Neural cell (in vitro differentiated cells): ENCODE results near the gene ARMC12. TPM values are rescaled to one million over a fixed set of nuclear protein-coding genes. Genes with fewer than 3 reads are reported as not detected.

Experiments
- H2AFZ ChIP-seq: fragments of 200-600, 300-800 bp; sonication (generic), shearing (Covaris generic); 2 replicates; pipeline ENCODE4 v1.6.0; 2014; ENCODE audit warnings: low read depth, mild to moderate bottlenecking, antibody characterized with exemption, low read length, moderate library complexity
- H3F3A ChIP-seq: fragments of 200-600 bp; shearing (Covaris generic); 2 replicates; pipeline ENCODE4 v1.6.1; 2016; ENCODE audit warnings: mild to moderate bottlenecking, moderate library complexity, mixed read lengths, antibody characterized with exemption, low read length; ENCODE audit not compliant: insufficient read depth, poor library complexity, severe bottlenecking
- H3K27ac ChIP-seq: fragments of 200-600, 300-800 bp; sonication (generic), shearing (Covaris generic); 2 replicates; pipeline ENCODE4 v1.5.1; 2014; ENCODE audit warnings: mild to moderate bottlenecking, low read length, moderate library complexity
- H3K27me3 ChIP-seq: fragments of 300-800, 200-600 bp; sonication (generic), shearing (Covaris generic); 2 replicates; pipeline ENCODE4 v1.6.0; 2014; ENCODE audit warnings: mild to moderate bottlenecking, low read depth, low read length, moderate library complexity; ENCODE audit not compliant: insufficient read depth
- H3K36me3 ChIP-seq: fragments of 300-800, 200-600 bp; sonication (generic), shearing (Covaris generic); 2 replicates; pipeline ENCODE4 v1.5.1; 2014; ENCODE audit warnings: mild to moderate bottlenecking, antibody characterized with exemption, low read length, moderate library complexity; ENCODE audit not compliant: insufficient read depth
- H3K4me2 ChIP-seq: fragments of 300-800, 200-600 bp; sonication (generic), shearing (Covaris generic); 2 replicates; pipeline ENCODE4 v1.6.0; 2014; ENCODE audit warnings: mild to moderate bottlenecking, low read length
- H3K4me3 ChIP-seq: fragments of 300-800, 200-600 bp; sonication (generic), shearing (Covaris generic); 2 replicates; pipeline ENCODE4 v1.5.1; 2014; ENCODE audit warnings: mild to moderate bottlenecking, low read length, moderate library complexity
- H3K79me2 ChIP-seq: fragments of 200-600 bp; shearing (Covaris generic); replicated peaks from 2 replicates; pipeline ENCODE4 v1.6.0; 2014; ENCODE audit warnings: mild to moderate bottlenecking, low read length, moderate library complexity; ENCODE audit not compliant: insufficient read depth
- H3K9ac ChIP-seq: fragments of 300-800, 200-600 bp; sonication (generic), shearing (Covaris generic); 2 replicates; pipeline ENCODE4 v1.6.1; 2016; ENCODE audit warnings: mild to moderate bottlenecking, low read length, mixed read lengths
- H3K9me2 ChIP-seq: fragments of 200-600 bp; shearing (Covaris generic); 2 replicates; pipeline ENCODE4 v1.6.1; 2016; ENCODE audit warnings: mild to moderate bottlenecking, low read length, mixed read lengths; ENCODE audit not compliant: insufficient read depth
- H3K9me3 ChIP-seq: fragments of 200-600, 300-800 bp; sonication (generic), shearing (Covaris generic); 2 replicates; pipeline ENCODE4 v1.6.1; 2016; ENCODE audit warnings: mild to moderate bottlenecking, mixed run types, low read length, moderate library complexity, mixed read lengths
- H4K20me1 ChIP-seq: fragments of 200-600 bp; shearing (Covaris generic); 2 replicates; pipeline ENCODE4 v1.6.1; 2016; ENCODE audit warnings: mild to moderate bottlenecking, mixed run types; ENCODE audit not compliant: insufficient read depth
- EP300 ChIP-seq: fragments of 450-650 bp; conservative IDR thresholded peaks from 2 replicates; pipeline ENCODE4 v1.6.1; 2014; ENCODE audit warnings: antibody characterized with exemption, mild to moderate bottlenecking, moderate library complexity; ENCODE audit not compliant: poor library complexity, severe bottlenecking
- EZH2 ChIP-seq: fragments of 200-600, 300-800 bp; shearing (Covaris generic), sonication (generic); IDR thresholded peaks from 2 replicates; pipeline ENCODE4 v1.6.1; 2014; ENCODE audit warnings: antibody characterized with exemption, low read length, borderline replicate concordance, mild to moderate bottlenecking; ENCODE audit not compliant: insufficient read depth, poor library complexity, severe bottlenecking
- MXI1 ChIP-seq: fragments of 450-650 bp; conservative IDR thresholded peaks from 2 replicates; pipeline ENCODE4 v1.6.1; 2014; ENCODE audit warnings: antibody characterized with exemption, mild to moderate bottlenecking; ENCODE audit not compliant: poor library complexity, severe bottlenecking
- POLR2AphosphoS5 ChIP-seq: IDR thresholded peaks from 2 replicates; pipeline ENCODE4 v1.6.1; 2012
- RAD21 ChIP-seq: fragments of 450-650 bp; conservative IDR thresholded peaks from 2 replicates; pipeline ENCODE4 v1.6.1; 2014; ENCODE audit warnings: antibody characterized with exemption, mild to moderate bottlenecking, moderate library complexity
- SMC3 ChIP-seq: fragments of 450-650 bp; conservative IDR thresholded peaks from 2 replicates; pipeline ENCODE4 v1.6.1; 2014; ENCODE audit warnings: antibody characterized with exemption, mild to moderate bottlenecking, moderate library complexity; ENCODE audit not compliant: poor library complexity
- TAF1 ChIP-seq: IDR thresholded peaks from 2 replicates; pipeline ENCODE4 v1.6.1; 2012; ENCODE audit warnings: low read depth
- polyA plus RNA-seq: library from polyadenylated mRNA; depleted of rRNA; stranded (reverse); fragments of >200 nt; gene quantifications from 2 replicates; pipeline ENCODE4 v1.2.3, GENCODE V29; 2014
- TF ChIP-seq, protein P1 (sequence below): IDR thresholded peaks from 2 replicates; pipeline ENCODE4 v1.6.1; 2012; ENCODE audit warnings: borderline replicate concordance
- TF ChIP-seq, protein P2 (sequence below): fragments of 450-650 bp; IDR thresholded peaks from 2 replicates; pipeline ENCODE4 v1.5.1; 2014; ENCODE audit warnings: antibody characterized with exemption, mild to moderate bottlenecking, moderate library complexity; ENCODE audit not compliant: poor library complexity, severe bottlenecking

The ARMC12 gene
- polyA plus RNA-seq, 1 donor from 2014 or later, result 2.2 TPM

DNA sequence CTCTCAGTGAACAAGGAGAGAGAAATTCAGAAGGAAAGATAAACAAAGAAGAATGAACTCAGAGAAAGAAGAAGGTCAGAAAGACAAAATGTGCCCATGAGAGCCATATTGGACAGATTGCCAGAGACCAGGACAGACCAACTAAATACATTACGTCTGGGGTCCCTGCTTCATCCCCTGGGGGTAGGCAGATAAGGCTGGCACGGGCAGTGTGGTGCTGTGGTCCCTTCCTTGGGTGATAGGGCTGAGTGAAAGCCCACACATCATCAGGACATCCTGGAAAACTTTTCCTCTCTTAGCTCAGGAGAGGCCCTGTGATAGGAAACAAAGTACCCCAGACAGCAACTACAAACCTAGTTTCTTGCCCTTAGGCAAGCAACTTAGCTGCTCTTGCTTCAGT, 13.2 kb upstream of the ARMC12 start:
- Histone ChIP-seq H3K27ac (no peak overlapping the region), H3K9me2 (no peaks in the 10 kb centered on the region), H3K9ac (no peak overlapping the region), H3K27me3 (no peaks in the 10 kb centered on the region), H3K4me3 (no peak overlapping the region), H2AFZ (no peak overlapping the region), H3F3A (no peaks in the 10 kb centered on the region), H3K9me3 (no peaks in the 10 kb centered on the region), H3K36me3 (no peaks in the 10 kb centered on the region), H3K79me2 (no peaks in the 10 kb centered on the region), H4K20me1 (no peaks in the 10 kb centered on the region), H3K4me2 (no peak overlapping the region)
- TF ChIP-seq EP300, result no peak
- no peak for TF ChIP-seq TAF1
- no peak for TF ChIP-seq MXI1
- no peak for TF ChIP-seq POLR2AphosphoS5
- TF ChIP-seq, protein P1, sequence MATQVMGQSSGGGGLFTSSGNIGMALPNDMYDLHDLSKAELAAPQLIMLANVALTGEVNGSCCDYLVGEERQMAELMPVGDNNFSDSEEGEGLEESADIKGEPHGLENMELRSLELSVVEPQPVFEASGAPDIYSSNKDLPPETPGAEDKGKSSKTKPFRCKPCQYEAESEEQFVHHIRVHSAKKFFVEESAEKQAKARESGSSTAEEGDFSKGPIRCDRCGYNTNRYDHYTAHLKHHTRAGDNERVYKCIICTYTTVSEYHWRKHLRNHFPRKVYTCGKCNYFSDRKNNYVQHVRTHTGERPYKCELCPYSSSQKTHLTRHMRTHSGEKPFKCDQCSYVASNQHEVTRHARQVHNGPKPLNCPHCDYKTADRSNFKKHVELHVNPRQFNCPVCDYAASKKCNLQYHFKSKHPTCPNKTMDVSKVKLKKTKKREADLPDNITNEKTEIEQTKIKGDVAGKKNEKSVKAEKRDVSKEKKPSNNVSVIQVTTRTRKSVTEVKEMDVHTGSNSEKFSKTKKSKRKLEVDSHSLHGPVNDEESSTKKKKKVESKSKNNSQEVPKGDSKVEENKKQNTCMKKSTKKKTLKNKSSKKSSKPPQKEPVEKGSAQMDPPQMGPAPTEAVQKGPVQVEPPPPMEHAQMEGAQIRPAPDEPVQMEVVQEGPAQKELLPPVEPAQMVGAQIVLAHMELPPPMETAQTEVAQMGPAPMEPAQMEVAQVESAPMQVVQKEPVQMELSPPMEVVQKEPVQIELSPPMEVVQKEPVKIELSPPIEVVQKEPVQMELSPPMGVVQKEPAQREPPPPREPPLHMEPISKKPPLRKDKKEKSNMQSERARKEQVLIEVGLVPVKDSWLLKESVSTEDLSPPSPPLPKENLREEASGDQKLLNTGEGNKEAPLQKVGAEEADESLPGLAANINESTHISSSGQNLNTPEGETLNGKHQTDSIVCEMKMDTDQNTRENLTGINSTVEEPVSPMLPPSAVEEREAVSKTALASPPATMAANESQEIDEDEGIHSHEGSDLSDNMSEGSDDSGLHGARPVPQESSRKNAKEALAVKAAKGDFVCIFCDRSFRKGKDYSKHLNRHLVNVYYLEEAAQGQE, result no peak
- TF ChIP-seq SMC3, result no peak
- TF ChIP-seq, protein P2, sequence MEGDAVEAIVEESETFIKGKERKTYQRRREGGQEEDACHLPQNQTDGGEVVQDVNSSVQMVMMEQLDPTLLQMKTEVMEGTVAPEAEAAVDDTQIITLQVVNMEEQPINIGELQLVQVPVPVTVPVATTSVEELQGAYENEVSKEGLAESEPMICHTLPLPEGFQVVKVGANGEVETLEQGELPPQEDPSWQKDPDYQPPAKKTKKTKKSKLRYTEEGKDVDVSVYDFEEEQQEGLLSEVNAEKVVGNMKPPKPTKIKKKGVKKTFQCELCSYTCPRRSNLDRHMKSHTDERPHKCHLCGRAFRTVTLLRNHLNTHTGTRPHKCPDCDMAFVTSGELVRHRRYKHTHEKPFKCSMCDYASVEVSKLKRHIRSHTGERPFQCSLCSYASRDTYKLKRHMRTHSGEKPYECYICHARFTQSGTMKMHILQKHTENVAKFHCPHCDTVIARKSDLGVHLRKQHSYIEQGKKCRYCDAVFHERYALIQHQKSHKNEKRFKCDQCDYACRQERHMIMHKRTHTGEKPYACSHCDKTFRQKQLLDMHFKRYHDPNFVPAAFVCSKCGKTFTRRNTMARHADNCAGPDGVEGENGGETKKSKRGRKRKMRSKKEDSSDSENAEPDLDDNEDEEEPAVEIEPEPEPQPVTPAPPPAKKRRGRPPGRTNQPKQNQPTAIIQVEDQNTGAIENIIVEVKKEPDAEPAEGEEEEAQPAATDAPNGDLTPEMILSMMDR, result no peak
- no peak for TF ChIP-seq EZH2
- TF ChIP-seq RAD21, result no peak

DNA sequence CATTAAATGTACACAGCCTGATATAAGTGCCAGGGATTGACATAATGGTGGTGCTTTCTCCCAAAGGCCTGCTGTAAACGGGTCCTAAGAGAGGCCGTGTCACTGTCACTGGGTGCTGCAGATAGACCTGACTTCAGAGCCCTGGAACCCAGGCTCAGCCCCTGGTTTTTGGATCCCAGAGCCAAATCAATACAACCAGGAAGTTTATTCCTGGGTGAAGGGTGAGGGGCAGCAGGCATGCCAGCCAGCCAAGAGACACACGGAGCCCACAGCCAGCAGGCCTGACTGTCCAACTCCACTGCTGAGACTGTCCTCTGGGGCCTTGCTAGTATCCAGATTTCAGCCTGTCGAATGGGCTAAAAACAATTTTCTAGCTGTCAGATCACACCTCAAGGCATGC, 12.8 kb upstream of the ARMC12 start:
- Histone ChIP-seq H3K27me3 (no peaks in the 10 kb centered on the region), H3K4me2 (no peak overlapping the region), H2AFZ (no peak overlapping the region), H4K20me1 (no peaks in the 10 kb centered on the region), H3K27ac (no peak overlapping the region), H3K4me3 (no peak overlapping the region), H3K9ac (no peak overlapping the region), H3F3A (no peaks in the 10 kb centered on the region), H3K9me2 (no peaks in the 10 kb centered on the region), H3K9me3 (no peaks in the 10 kb centered on the region), H3K79me2 (no peaks in the 10 kb centered on the region), H3K36me3 (no peaks in the 10 kb centered on the region)
- TF ChIP-seq, protein P2, result no peak
- TF ChIP-seq MXI1, result no peak
- TF ChIP-seq EP300, result no peak
- TF ChIP-seq SMC3, result no peak
- TF ChIP-seq EZH2, result no peak
- no peak for TF ChIP-seq RAD21
- TF ChIP-seq TAF1, result no peak
- TF ChIP-seq POLR2AphosphoS5, result no peak
- TF ChIP-seq, protein P1, result no peak
